GM19467 (cell line): ENCODE results near the gene TNFSF8.

Source experiments
- ATAC-seq: cut with Tn5 transposase; IDR thresholded peaks from one replicate; pipeline ENCODE4 v1.9.1; 2021; ENCODE audit warnings: mild to moderate bottlenecking, moderate library complexity; ENCODE audit not compliant: unreplicated experiment

Gene TNFSF8

DNA sequence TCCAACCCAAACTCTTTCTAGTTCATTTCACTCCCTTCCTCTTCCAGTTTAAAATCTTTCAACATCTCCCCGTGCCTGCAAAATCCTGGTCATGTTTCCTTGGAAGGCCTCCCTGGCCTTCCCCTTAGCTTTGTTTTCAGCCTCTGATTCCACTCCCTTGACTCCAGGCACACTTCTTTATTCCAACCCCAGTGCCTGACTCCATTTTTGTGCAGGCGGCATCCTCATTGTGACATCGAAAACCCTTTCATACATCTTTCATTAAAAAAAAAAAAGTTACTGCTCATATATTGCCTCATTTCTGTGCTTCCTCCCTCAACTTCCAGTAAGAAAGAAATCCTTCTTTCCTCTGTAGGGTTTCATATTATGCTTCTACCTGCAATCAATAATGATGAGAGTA is 7.1 kb upstream of the TNFSF8 start:
- ATAC-seq, result no peak

DNA sequence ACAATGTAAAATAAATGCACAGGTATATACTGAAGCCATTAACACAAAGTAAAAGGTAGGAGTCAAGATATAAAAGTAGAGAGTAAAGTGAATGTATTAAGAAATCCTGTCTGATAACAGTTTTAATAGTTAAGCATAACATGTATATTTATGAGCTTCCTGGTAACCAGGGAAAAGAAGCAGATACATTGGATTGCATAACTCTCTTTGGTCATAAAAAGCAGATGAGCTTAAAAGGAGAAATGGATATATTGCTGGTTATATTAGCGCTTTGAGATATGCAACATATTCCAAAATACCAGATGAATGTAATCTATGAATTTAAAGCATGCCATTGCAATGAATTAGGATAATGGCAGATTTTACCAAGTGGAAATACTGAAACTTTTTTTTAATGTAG is 6.2 kb upstream of the TNFSF8 start:
- ATAC-seq, result no peak

DNA sequence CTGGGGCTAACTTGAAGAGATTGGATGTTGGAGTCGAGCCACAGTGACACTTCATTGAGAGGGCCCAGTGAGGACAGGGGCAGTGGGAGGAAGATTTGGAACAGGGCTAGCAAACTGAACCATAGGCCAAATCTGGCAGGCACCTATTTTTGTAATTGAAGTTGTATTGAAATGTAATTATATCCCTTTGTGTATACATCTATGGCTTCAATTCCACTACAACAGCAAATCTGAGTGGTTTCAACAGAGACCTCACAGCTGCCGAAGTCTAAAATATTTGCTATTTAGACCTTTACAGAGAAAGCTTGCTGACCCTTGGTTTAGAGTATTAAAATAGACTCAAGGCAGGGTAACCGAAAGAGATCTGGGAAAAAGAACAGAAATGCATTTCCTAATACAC is 4.7 kb upstream of the TNFSF8 start:
- no peak for ATAC-seq

DNA sequence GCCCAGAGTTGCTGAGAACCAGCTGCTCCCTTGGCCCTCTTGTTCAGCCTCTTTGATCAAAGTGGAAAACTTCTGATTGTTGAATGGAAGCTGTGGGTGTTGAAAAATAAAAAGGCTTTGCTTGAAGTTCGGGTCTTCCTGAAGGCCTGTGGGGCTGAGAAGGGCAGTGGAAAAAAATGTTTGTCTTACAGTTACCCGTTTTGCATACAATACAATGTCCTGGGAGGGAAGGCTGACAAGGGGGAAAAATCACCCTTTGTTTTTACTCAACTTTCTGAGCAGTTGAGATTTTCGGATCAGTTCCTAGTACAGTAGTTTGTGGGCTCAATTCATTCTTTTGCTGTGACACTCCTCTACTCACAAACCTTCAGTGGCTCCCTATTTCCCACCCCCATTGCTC is 2.1 kb upstream of the TNFSF8 start:
- no peak for ATAC-seq

DNA sequence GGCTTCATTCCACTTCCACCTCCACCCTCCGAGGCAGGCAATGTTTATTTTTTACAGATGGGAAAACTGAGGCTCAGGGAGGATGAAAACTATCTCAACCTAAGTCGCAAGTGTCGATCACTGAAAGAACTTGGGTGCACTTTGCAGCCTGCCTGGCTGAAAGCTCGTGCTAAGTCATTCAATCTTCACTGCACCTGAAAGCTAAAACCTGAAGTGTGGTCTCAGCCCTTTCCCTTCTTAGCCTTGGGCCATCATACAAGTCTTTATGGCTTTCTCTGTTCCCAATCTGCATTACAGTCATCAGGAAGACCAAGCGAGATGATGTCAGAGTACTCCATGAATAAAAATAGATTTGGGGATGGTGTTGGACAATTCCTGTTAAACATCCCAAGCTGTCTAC is 1.0 kb upstream of the TNFSF8 start:
- no peak for ATAC-seq

DNA sequence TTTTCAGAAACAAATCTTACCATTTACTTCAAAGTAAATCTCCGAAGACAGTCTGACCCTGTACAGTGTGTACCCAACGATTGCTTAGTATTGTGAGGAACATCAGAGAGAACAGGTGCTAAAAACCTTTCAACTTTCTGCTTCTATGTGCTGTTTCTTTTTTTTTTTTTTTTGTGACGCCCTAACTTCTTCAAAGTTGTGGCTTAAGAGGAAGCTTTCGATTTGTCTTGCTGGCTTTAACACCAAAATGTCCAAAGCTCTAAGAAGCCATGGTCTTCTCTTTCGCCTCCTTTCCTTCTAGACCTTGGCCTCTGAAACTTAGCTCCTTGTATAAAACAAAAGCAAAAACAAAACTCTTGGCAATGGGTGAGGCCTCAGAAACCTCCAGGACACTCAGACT is 1.2 kb downstream of the TNFSF8 start:
- no peak for ATAC-seq

DNA sequence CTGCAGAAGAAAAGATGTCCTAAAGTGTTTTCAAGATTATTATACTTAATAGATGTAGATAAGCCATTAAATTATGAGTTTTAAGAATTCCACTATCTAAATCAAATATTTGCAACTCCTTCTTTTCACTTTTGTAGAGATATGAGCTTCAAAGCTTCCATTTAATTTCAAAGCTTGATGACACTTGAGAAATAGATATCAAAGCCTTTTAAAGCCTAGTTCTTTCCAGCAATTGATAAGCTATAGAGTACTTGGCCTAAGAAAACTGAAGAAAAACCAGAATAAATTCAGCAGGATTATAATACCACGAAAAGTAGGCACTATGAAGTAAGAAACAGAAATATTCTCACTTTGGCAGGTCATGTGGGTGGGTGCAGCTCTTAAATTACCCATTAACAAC is 1.7 kb downstream of the TNFSF8 start:
- ATAC-seq, result no peak

DNA sequence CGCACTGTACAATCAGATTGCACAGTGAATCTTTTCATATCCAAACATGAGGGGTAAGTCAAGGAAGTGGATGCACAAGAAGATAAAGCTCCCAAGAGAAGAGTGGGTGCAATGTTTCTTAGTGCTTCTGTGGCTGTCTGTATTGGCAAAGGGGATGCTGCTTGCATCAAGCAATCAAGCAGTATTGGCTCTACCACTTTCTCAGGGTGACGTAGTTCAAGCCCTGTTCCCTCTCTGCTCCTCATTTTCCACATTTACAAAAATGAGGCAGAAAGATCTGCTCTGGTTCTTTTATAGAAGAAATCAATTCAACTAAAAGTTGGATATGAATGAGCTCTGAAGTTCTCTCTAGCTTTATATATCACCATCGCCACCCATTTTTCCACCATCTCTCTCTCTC is 2.3 kb downstream of the TNFSF8 start:
- ATAC-seq, result no peak

DNA sequence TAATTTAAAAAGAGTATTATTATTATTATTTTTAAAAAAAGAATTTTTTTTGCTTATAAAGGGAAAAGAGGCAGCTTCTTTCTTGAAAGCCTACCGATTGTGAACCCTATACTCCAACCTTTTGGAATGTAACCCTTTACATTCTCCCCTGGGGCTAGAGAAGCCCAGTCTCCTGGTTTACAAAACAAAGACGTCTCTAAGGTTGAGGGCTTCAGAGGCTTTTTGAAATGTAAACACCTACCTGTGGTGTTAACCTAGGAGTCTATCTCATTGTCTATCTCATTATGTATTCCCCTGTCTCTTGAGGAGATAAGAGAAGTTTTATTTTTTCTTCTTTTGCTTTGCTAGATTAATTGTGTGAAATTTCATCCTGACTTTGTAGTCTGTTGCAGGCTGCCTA is 4.7 kb downstream of the TNFSF8 start:
- no peak for ATAC-seq

DNA sequence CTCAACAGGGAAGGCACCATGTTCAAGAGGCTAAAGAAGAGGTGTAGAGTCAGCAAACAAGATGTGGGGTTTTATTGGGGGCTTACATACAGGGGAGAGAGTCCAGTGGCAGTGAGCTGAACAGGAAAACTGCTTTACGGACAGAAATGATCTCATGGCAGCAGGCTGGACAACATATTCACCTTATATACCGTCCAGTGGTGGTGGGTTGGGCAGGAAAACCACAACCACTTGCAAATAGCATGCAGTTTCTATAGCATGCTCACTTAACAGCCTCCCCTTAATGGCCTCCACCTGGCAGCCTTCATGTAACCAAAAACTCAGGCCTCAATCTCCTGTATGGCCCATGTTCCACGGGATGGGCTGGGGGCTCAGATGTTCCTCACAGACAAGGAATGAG is 5.4 kb downstream of the TNFSF8 start:
- no peak for ATAC-seq

DNA sequence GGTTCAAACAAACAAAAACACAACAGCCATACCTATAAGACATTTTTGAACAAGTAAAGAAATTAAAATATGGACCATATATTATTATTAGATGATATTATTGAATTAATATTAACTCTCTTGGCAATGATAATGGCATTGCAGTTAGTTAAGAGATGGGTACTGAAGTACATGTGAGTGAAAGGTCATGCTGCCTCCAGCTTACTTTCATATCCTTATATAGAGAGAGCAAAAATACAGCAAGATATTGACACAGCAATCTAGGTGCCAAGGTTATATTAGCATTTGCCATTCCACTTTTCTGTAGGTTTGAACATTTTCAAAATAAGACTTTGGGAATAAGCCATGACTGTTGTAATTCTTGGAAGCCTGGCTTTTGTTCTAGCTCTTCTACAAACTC is 6.1 kb downstream of the TNFSF8 start:
- no peak for ATAC-seq

DNA sequence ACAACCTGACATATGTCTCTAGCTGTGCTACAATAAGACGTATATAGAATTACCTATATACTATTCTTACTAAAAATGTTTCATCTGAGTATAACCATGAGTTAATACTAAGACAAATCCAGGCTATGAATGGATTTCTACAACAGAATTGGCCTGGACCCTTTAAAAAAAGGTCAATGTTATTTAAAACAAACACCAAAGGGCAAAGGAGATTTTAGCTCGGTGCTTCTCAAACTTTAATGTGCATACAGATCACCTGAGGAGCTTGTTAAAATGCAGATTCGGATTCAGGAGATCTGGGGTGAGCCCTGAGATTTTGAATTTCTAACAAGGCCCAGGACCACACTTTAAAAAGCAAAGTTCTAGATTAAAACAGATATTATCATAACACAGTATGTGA is 6.5 kb downstream of the TNFSF8 start:
- no peak for ATAC-seq

DNA sequence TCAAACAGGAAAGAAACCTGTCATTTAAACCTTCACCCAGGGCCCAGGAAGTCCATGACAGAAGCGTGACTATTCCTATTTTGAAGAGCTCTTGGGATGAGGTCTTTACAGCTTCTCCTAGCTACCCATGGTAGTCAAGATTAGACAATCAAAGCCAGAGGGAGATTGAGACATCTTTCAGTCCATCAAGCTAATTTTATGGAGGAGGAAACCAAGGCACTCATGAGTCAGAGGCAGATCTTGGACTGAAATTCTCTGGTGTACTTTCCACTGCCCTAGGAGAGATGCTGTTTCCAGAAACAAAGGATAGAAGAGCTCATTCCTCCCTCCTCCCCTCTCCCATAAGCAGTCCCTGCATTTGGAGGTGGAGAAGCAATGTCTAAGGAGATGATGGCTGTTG is 9.2 kb downstream of the TNFSF8 start:
- no peak for ATAC-seq

DNA sequence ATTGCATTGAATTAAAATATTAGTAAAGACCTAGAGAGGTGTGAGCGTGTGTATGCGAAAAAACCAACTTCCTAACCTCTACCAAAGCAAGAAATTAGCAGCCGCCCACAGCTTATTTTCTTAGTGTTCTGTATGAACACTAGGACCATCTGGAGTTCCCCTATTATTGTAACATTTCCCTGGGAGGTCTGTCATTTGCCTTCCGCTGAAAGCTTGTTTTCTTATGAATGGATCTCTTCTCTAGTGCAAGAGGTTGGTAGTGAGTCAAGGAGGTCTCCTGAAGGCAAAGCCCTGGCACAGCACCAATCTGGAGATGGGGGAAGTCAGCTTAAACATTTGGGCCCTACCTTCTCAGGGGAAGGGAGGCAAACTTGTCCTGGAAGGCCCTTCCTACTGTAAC is 10.8 kb downstream of the TNFSF8 start:
- no peak for ATAC-seq

DNA sequence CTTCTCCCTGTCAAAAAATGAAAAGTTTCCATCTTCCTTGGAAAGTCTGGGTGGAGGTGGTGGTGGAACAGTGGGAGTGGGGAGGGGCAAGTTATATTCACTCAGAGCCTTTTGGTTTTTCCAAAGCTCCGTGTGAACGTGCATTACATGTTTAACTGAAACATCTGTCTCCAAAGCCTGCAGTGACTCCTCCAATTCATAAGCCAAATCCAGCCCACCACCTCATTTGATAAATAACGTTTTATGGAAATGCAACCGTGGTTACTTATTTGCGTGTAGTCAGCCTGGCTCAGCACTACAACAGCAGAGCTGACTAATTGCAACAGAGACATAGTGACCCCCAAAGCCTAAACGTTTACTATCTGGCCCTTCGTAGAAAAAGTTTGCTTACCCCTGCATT is 13.9 kb downstream of the TNFSF8 start:
- ATAC-seq, result no peak

DNA sequence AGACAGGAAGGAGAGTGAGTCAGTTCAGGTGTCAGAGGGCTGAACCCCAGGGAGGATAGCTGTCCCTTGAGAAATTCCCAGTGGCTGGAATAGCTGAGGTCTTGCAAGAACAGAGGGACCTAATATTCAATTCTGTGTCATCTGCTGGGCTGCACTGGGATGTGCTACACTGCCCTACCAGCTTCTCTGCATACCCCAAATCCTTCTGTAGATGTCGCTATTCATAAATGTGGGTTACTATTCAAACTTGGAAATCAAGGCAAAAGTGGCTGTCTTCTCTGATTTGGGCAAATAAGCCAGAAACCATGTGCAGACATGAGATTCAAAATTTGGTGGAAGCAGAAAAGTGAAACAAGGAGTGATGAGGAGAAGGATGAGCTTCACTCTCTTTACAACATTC is 16.3 kb downstream of the TNFSF8 start:
- no peak for ATAC-seq

DNA sequence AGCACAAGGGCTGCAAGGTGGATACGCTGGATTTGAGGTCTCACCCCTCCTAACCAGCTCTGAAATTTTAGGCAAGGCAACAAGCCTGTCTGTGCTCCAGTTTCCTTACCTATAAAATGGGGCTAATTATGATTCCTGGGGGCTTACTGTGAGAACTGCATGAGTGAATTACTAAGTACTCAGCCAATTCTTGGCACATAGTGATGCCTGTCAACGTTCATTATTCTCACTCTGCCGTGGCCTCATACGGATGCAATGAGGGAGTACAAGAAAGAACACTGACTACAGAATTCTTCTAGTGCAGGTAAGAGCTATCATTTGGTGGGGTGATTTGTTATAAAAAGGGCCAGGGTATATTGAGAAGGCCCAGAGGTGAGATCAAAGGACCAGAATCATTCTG is 16.7 kb downstream of the TNFSF8 start:
- ATAC-seq, result no peak

DNA sequence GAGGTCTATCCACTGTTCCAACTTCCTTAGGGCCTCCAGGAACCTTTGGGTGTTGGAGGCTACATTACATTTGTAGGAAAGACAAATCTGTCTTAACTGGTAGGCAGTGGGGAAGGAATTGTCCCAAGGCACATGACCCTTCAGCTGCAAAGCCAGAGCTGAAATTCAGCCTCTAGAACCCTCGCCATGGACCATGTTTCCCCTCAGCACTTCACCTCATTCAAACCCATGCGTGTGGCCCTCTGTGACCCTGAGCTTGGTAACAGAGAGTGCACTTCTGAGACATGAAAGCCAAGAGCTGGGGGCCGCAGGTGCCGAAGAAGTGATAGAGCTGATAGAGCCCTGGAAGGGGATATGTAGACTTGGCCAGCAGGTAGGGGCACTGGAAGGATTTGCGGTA is 17.2 kb downstream of the TNFSF8 start:
- no peak for ATAC-seq

DNA sequence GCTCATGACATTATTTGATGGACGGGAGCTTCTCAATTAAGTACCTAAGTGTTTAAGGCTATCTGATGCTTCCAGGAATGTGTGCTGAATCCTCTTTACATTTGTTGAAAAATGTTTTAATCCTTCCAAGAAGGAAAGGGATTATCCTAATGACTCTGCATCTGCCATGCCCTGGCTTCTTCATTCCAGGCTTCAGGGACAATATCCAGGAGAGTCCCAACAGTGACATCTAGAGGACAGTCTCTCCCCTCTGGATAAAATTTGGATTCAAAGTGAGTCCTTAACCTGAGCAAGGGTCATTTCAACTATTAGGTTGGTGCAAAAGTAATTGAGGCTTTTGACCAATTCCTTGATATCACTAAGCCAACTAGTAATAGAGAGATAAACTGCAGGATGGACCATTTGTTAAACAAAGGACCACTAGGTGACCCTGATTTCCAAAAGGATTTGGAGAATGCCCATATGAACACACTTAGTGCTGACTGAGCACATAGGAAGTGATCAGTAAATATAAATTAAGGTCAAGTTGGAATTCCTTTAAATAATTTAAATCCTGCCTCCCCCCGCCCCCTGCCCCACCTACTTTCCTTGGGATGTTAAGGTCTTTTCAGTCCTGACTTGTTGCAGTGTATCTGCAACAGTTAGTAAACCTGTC is 19.1 kb downstream of the TNFSF8 start:
- no peak for ATAC-seq

DNA sequence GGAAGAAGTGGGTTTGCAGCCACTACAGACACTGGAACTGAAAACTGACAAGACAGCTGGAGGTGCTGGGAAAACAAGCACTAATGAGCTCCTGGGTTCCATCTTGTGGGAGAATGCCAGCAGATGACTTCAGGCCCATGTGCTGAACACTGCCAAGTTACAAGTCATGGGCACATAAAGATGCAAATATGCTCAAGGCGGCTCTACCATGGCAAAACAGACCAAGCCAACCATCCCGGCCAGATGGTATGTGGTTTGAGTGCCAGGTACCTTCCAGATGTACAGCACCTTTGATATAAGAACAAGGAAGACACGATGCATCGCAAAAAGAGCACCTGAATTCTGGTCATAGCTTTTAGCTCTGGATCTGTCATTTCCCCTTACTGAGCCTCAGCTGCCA is 19.9 kb downstream of the TNFSF8 start:
- ATAC-seq, result no peak

DNA sequence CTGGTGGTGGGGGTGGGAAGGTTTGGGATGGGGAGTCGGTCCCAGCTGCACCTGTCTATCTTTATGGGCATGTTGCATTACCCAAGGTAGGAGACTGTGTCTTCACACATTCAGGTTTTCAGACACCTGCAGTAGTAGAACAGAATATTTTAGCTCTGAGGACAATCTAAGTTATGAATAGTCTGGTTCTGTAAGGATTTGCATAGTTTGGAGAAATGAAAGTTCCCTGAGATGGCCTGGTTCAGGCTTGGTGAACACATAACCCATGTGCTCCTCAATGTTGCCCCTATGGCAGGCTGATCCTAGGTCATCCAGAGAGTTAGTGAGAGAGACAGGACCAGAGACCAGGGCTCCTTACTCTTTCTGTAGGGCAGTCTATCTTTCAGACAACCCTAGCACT is 20.7 kb downstream of the TNFSF8 start:
- ATAC-seq, result no peak

DNA sequence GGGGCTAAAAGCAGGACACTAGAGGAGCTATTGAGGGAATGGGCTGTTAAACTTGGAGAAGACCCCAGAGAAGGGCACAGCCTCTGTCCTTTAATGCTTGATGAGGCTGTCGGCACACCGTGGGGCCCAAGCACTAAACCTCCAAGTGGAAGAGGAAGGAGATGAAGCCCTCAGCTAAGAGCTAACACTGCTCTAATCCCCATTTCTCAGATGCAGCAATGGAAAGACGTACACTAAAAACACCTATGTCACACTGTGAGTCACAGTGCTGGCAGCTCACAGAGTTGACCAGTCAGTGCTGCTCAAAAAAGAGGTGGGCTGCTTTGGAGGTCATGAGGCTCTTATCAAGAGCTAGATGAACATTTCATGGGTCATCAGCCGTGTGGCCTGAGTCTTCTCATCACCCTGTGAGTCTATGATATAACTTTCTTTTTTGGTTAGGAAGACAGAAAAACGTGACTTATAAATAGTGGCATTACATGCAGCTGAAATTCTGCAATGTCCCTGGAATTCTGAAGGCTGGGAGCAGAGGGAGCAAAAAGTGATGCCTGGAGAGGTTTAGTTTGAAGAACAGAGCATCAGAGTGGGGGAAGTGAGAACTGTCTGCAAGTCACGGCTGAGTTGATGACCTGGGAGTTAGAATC is 21.5 kb downstream of the TNFSF8 start:
- ATAC-seq, result no peak

DNA sequence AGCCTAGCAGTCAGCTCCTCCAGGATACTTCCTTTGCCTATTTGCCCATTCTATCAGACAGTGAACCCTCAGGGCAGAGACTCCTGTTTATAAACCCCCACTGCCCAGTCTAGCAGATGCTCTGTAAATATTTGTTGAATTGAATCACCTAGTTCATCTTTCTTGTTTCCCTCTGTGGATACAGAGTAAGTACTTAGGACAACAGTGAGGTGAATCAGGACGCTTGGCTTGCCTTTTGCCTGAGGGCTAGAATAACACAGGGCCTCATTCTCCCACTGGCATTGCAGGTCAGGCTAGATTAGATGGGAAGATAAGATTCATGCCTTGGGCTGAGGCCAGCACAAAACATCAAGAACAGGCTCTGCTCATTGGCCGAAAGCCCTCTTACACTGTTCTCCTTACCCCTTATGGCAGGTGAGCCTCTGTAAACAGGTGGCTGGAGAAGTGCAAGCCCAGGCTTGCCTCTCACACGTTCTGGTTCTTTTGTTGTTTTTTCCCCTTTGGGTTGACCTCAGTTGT is 22.2 kb downstream of the TNFSF8 start:
- ATAC-seq, result no peak
